ENCODE results near the gene BCAP29.

The BCAP29 gene

DNA sequence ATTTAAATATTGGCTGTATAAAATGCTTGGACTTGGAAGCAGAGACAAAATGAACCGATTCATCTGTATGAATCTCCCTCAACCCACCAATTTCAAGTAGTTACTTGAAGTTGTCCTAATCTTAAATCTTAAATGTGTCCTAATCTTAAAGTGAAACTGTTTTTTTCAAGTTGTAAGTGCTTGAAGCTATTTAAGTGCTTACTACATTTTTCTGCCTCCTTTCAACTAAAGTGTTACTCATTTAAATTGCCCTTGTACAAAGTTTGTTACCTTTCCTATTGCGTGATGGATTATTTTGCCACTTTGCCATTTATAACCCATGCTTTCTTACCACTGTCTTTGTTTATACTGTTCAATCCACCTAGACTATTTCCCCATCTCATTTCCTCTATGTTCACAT is 2.8 kb downstream of the BCAP29 start:
- DNase-seq: no peak

DNA sequence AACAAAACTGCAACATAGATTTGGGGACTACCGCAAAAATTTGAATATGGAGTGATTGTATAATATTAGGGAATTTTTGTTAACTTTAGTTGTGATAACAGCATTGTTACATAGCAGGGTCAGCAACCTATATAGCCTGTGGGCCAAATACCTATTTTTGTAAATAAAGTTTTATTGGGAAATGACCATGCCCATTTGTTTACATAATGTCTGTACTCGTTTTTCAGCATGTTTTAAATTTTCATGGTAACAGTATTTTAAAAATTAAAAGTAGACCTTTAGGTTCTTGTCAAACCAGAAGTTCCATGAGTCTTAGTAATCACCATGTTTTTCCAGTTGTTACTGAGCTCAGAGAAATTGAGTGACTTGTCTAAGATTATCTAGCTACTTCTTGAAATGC is 4.7 kb downstream of the BCAP29 start:
- DNase-seq: no peak

DNA sequence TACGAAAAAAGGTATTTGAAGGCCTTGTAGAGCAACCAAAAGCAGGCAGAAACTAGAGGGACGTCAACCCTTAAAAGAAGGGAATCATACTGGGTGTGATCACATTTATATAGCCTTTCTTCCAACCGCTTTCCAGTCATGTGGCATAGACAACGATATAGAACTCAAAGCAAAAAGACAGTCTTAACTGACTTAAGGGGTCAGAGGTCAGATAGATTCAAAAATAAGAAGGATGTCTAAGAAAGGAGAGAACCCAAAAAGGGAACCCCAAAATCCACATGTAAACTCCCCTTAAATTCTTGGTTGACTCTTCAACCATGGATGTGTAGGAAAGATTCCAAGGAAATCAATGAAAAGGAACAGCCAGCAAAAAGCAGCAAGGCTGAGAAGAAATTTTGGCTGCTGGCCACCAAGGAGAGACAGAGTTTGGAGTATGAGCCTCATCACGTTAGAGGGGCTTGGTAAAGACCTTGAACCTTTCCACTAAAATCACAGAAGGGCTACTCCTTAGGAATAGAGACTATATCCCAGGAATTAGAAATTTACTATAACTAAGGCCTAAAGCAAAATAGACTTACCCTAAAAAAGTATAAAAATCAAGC is 8.6 kb downstream of the BCAP29 start:
- no peak for DNase-seq

DNA sequence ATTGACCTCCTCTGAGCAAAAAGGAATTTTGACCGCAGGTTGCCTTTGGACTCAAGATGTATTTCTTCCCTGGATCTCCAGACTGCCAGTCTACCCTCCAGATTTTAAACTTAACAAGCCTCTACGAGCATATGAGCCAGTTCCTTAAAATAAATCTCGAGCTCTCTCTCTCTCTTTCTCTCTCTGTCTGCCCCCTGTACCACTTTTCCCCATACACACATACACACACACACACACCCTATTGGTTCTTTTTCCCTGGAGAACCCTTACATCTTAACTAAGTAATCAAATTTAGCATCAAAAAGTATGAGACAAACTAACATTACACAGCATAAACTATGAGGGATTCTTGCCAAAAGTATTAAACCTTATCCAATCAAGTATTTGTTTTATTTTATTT is 11.4 kb downstream of the BCAP29 start:
- DNase-seq: no peak

DNA sequence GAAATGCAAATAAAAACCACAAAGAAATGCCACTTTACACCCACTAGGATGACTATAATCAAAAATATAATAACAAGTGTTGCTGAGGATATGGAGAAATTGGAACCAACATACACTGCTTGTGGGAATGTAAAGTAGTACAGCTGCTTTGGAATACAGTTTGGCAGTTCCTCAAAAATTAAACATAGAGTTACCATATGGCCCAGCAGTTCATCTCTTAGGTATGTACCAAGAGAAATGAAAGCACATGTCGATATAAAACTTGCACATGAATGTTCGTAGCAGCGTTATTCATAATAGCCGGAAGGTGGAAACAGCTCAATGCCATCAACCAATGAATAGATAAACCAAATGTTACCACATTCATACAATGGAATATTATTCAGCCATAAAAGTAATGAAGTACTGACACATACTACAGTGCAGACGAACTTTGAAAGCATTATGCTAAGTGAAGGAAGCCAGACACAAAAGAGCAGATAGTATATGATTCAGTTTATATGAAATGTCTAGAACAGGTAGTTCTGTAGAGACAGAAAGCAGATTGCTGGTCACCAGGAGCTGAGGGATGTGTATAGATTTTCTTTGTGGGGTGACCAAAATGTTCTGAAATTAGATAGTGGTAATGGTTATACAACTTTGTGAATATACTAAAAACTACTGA is 12.4 kb downstream of the BCAP29 start:
- no peak for DNase-seq

DNA sequence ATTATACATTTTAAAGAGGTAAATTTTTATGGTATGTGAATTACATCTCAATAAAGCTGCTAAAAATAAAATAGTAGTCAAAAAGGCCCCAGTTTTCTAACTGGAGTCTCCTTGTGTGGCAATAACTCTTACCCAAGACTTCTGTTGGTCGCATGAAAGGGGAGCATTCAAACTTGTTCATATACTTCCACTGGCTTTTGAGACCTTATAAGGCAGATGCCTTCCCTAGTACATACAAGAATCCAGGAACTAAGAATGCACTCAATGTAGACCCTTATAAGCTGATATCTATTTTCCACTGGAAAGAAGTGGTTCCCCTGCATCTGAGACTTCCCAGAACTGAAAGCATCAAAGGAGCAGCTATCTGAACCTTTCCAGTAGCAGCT is 13.0 kb downstream of the BCAP29 start:
- DNase-seq: no peak

DNA sequence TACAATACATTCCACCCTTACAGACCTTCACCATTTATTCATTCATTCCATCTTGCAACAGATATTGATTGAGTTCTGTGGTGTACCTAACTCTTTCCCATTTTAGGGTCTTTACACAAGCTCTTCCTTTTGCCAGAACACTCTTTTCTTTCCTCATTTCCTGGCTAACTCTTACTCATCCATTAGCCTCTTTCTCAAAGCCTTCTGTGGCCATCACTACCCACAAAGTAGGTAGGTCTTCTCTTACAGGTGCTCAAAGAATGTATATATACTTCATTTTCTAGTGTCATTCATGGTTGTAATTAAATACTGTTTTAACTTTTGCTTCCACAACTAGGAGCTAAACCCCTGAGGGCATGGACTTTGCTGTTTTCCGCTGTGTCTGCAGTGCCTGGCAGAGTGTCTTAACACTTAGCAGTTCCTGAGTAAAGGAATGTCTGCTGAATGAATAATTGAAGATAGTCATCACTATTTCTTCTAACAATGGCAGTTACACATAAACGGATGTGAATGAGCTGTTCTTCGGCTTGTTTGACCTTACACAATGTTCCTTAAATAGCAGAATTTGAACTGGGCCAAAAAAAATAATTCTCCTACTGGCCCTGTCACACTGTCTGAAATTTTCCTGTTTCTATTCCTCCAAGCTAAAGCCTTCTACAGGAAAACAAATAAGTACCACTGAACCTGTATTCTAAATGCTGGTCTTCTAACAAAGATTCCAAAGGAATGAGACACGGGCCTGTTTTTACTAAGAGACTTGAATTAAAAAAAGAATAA is 15.1 kb downstream of the BCAP29 start:
- DNase-seq: no peak

DNA sequence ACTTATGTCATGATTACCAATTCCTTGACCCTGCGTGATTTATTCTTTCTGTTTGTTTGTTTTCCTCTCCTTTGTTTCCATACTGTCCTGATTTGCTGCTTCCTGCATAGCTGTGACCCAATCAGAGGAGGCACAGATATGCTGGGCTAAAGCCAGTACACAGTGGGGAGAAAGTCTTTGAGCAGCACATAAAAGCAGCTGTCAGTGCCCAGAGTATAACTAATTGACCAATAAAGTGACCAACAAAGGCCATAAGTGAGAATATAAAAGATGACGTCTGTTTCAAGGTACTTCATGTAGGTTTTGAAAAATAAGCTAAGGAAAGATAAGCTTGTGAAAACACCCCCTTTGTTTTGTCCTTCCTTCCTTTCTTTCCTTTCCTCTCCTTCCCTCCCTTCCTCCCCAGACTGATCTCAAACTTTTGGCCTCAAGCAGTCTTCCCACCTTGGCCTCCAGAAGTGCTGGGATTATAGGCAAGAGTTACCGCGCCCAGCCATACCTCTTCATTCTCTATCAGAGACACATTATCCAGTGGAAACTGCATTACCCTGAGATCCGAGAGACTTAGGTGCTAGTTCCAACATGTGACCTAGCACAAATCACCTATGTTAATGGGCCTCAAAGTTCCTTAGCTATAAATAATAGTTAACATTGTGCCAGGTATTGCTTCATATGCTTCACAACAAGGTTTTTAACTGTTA is 17.0 kb downstream of the BCAP29 start:
- DNase-seq: no peak

DNA sequence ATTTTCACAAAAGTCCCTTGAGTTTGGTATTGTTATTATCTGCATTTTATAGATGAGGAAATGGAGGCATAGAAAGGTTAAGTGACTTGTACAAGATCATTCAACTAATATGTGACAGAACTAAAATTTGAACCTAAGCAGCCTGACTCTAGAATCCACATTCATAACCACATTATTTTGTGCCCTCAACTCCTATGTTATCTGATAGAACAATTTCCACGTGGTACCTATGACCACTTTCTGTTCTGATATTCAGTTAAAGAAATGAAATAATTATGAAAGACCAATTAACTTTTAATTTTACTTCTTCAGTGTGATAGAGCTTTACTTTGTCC is 17.5 kb downstream of the BCAP29 start:
- DNase-seq: no peak

DNA sequence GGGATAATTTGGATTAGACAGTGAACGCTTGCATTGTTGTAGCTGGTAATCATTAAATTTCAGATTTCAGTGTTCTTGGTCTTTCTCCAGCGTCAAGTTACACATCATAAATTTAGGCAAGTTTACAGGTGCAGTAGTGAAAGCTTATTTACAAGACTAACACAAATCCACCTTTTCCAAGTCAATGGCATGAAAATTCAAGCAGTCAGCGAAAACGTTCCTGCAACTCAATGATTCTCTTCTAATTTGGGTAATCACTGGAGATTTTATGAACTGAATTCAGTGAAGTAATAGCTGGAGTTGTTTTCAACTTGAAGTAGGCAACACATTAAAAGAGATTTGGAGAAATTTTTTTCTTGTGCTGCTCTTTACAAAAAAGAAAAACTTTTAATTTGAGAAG is 17.9 kb downstream of the BCAP29 start:
- no peak for DNase-seq

DNA sequence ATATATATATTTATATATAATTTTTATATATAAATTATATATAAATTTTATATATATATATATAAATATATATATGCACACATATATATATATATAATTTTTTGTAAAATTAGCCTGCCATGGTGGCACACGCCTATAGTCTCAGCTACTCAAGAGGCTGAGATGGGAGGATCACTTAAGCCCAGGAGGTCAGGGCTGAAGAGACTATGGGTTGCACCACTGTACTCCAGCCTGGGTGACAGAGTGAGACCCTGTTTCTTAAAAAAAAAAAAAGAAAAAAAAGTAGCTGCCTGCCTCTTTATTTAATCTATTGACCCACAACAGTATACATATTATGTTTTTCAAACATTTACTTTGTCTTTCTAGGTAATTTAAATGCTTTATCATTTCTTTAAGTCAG is 19.2 kb downstream of the BCAP29 start:
- DNase-seq: no peak

DNA sequence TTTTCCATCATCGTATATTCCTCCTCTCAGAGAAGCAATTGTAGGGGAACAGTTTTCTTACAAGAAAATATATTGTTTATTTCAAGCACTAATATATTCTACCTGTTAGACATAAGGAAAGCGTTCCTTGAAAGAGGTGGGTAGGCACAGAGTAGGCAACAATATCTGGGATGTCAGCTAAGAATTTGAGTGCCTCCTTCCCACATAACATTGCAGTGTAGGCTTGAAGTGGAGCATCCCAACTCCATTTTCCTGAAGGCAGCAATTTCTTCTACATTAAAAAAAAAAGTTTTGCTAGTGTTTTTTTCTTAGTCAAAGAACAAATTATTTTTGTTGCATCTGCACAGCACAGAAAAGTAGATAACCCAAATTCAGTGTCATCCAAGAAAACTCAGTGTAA is 20.8 kb downstream of the BCAP29 start:
- DNase-seq: no peak

DNA sequence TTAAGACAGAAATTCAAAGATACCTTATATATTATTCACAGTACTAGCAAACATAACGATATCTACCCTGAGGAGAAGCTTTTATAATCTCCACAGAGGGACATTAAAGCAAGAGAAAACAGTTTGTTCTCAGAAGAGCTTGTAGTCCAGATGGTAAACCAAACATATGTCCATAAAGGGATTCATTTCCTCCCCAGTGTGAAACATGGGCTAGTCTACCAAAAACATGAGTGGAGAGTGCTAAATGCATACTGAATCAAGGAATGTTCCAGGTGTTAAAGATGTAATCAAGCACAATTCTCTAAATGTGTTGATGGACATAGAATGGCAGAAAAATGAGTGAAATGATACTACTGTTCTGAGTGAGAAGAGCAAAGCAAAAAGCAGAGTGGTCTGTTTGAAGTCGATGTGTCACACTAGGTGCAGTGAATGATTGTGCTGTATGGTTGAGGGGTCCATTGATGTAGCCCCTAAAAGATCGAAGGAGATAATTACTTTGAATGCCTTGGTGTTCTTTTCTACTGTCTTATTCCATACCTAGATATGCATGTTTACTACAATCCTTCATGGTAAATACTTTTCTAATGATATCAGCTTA is 25.3 kb downstream of the BCAP29 start:
- DNase-seq: no peak

DNA sequence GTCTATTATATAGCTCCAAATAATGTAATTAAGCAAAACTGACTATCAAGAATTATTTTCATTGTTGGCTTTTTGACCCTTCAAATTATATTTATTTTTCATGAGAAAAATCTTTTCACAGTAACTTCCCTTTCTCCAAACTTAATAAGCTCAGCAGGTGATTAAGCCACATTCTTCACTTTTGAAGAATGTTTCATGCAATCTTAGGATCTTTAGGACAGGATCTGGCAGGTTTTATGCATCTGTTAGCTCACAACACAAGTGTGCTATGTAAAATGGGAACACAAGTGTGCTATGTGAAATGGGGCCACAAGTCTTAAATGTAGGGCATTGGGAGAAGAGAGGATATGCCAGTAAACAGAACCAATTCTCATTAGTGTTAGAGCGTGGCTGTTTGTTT is 26.3 kb downstream of the BCAP29 start:
- no peak for DNase-seq

DNA sequence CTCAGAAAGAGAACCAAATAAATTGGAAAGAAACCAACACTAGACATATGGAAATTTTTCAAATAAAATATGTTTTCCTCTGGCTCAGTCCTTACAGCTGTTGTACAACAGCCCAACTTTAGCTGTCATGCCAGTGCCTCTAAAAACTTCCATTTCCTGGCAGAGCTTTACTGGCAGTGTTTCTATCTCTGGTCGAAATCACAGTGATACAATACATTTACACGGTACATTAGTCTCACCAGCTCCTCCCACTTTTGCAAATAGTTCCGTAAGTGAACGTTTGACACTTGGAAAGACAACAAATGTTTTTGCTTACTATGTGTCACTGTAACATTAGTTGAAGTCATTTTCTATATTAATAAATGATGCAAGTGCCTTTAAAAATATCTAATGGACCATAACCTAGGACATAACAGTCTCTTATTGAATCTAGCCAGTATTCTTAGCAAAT is 29.8 kb downstream of the BCAP29 start:
- DNase-seq: no peak

DNA sequence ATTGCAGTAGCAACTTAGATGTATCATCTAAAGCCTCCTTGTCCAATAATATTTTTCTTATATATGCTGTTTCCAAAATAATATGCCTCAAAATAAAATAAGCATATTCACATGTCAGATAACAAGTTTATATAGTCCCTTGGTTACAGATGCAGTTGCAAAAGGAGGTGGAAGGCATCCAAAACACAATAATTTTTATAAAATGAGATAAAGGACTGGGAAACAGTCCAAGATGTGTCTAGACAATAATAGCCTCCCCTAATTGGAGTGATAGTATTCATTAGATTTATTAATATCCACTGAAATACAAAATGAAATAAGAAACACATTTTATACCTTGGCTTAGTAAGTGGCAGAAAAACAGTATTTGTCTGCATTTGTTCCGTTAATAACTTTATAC is 30.3 kb downstream of the BCAP29 start:
- no peak for DNase-seq

DNA sequence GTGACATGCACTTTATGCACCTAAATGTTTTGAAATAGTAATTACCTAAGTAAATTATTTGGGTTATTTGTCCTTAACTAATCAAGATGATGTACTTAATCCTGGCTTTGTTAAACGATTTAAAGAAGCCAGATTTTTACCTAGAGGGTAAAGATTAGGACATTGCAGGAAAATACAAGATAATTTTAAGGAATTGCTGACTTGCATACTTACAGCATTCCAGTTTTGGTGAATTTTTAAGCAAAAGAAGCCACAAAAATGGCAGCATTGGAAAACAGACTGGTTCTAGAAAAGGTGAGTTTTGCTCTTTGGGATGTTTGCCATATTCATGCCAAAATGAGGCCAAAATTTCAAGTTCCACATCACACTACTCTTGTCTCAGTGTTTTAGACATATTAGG is 33.4 kb downstream of the BCAP29 start:
- no peak for DNase-seq

DNA sequence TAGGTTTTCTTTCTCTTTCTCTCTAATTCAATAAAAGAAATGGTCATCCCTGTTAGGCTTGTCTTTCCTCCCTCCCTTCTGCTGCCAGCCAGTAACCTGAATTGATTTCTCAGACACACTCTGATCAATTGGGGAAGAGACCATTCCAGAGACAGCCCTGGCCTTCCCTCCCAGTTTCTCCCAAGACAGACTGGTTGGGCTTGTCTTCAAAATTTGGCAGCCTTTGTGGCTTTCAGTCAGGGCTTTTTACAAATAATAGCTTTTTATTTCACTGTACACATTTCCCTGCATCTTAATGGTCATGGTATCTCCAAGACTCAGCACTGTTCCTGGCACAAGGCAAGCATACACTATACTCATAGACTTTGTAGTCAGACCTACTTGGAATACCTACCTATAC is 33.9 kb downstream of the BCAP29 start:
- no peak for DNase-seq

DNA sequence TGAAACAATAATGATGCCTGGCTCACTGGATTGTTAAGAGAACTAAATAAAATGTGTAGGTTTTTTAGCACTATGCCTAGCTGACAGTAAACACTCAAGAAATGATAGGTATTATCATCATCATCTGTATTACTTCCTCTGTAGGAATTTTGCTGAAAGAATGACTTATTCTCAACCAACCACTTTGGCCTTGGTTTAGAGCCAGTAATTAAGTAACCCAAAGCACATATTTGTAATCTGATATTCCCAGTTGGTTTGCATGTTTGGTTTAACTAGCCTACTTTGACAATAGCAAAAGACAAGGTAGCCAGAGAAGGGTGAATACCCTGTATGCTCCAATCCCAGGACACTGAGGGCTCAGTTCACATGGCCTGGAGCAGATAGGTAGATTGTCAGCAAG is 34.4 kb downstream of the BCAP29 start:
- DNase-seq: no peak

DNA sequence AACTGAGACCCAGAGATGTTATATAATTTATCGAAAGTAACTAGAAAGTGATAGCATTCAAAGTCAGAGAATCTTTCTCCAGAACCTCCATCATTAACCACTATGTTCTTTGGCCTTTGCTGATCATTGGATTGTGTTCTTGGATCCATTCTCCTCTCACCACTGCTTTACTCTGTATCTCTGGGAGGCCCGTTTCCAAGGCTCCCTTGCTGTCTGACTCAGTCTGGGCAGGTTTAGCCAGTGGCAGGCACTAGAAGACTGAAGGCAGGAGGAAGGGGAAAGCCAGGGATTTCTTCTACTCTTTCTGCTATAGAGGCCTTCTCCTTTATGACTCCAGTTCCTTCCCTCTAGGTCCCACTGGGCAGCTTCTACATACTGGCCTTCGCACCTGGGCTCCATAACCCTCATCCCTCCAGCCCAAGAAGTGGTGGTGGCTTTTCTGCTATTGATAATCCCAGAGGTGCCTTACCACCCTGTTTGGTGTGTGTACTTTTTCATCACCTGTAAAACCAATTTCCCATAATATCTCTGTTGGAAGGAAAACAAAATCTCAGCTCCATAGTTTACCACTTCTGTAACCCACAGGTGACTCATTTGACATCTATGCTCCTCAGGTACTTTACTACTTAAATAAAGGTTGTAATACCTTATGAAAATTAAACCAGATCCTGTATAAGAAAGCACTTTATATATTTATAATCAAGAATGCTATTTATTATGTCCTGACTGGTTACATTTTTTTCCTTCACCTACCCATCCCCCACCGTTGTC is 36.0 kb downstream of the BCAP29 start:
- DNase-seq: no peak

DNA sequence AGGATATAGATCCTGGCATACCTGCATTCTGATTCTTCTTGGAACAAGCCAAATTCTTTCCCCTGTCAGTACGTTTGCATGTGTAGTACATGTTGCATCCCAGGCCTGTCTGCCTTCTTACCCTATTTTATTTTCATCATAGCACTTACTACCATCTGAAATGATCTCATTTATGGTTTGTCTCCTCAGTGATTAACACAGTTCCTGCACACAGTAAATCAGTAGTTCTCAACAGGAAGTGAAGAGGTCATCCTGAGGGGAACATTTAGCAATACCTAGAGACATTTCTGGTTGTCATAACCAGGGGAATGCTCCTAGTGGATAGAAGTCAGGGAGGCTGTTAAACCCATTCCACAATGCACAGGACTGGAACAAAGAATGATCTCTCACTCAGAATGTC is 42.4 kb downstream of the BCAP29 start:
- no peak for DNase-seq

DNA sequence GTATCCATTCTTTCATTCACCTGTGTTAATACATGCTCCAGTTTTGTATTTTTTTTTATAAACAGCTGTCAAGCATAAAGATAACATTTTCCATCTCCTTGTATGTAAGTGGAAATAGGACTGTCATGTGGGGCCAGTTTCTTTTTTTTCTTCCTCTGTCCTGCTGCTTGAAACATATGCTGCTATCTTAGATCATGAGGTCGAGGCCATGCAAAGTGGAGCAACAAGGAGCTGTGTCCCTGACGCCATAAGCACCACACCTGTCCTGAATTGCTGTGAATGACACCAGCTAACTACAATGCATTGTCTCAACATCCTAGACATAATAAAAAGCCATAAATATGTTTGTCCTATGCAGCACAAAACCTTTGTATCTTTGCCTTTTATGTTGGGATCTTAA is 42.8 kb downstream of the BCAP29 start:
- no peak for DNase-seq

DNA sequence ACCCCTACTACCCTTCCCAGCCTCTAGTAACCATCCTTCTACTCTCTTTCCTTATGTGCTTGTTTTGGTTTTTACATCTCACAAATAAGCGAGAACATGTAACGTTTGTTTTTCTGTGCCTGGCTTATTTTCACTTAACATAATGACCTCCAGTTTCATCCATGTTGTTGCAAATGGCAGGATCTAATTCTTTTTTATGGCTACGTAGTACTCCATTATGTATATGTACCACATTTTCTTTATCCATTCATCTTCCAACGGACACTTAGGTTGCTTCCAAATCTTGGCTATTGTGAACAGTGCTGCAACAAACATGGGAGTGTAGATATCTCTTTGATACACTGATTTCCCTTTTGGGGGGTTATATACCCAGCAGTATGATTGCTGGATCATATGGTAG is 47.0 kb downstream of the BCAP29 start:
- no peak for DNase-seq
